ENCODE data around the gene MYBPH. TPM values are rescaled to one million over a fixed set of nuclear protein-coding genes. Genes with fewer than 3 reads are reported as not detected.
A peak's percentile ranks its signal among the peaks of the same experiment; 100 is the strongest.

Gene MYBPH
- total and polyA plus RNA-seq, 2 donors (not counting 3 experiments of a cell fraction or from before 2014, with no cell fraction given) = not detected

DNA sequence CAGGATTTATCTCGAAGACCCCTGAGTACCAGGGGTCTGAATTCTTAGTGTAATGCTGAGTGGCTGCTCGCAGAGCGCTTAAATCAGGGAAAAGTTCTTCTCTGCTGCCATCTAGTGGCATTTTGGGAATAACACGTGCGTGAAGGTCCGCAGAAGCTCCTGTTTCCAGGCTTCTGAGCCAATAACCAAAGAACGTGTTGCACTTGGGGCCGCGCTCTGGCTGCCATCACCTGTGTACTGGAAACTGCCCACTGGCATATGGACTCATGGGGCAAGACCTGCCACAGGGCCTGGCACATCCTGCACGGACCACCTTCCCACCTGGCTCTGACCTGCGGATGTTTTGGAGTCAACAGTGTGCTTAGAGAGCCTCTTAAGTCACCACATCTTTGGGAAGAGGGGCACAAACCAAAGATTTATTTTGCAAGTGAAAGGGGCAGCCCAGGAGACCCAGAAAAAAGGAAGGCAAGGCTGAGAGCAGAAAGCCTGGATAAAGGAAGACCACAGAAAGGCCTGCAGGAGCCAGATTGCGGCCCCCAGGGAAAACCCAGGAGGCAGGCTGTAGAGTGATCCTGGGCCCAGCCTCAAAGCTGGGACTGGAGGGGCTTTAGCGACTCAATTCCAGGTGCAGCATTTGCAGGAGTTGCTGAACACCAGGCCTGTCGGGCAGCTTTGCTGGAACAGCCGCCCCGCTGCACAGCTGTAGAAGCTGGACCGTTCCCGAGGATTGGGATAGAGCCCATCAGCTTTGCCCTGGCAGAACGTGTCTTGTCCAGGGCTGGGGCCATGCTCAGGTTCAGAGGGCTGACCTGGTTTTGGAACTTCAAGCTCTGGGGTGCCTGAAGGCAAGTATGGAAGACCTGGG, 40.9 kb upstream of the MYBPH start:
- ChIA-PET CTCF (interaction anchor here (0.6 to 8.7 kb wide), 54 partner anchors 9 to 211 kb away, joined by 3 to 363 read pairs (median 7); partner anchors contain the start of genes ADORA1, CHIT1, MYOG and PPFIA4), POLR2A (interaction anchor here (1.0 to 1.1 kb wide), 2 partner anchors 98 to 177 kb away, joined by 3 read pairs; no protein-coding TSS in a partner anchor)
- dilution Hi-C loops (cut with MboI; ENCODE audit: extremely low pct_ligation_motif_present, low sequenced_read_pairs) (no loop called here), intact Hi-C loops (cut with micrococcal nuclease) (loop anchor here (1.0 kb wide), 3 partner anchors 44 to 177 kb away; no protein-coding TSS in a partner anchor)
- no peak overlapping the region for H2AFZ ChIP-seq (ENCODE audit: low read depth, low read length)
- H3K27ac ChIP-seq (ENCODE audit: insufficient read depth, low read depth, low read length) = no peak overlapping the region
- H3K9ac ChIP-seq (replicated peaks; ENCODE audit: extremely low read depth, insufficient read depth, low read length) = no peak overlapping the region
- H3K79me2 ChIP-seq (ENCODE audit: control insufficient read depth, insufficient read depth, low read length) = no peaks in the 10 kb centered on the region
- no peaks in the 10 kb centered on the region for H3K9me1 ChIP-seq (replicated peaks; ENCODE audit: control insufficient read depth, extremely low read depth, insufficient read depth, low read length)
- no TSS peak for BruUV-seq (replicated peaks)
- H3K36me3 ChIP-seq (ENCODE audit: control insufficient read depth in 2 of 2, extremely low read depth in 1 of 2, insufficient read depth in 2 of 2, low read length in 2 of 2) = no peaks in the 10 kb centered on the region
- H3K27me3 ChIP-seq (ENCODE audit: control insufficient read depth in 2 of 2, insufficient read depth in 2 of 2, low read length in 2 of 2) = peaks cover 1 to 6% of the 10 kb centered on the region in 2 experiments
- FAIRE-seq (peak; percentile 83), DNase-seq (ENCODE audit: low read depth, low spot score) (peak; percentile 74)
- H3K4me2 ChIP-seq (ENCODE audit: insufficient read depth, low read length) = no peak overlapping the region
- H4K20me1 ChIP-seq (replicated peaks; ENCODE audit: control insufficient read depth, extremely low read depth, insufficient read depth, low read length) = no peaks in the 10 kb centered on the region
- no peaks in the 10 kb centered on the region for H3K4me1 ChIP-seq (ENCODE audit: control insufficient read depth, extremely low read depth, insufficient read depth, low read length)
- H3K9me3 ChIP-seq (replicated peaks; ENCODE audit: control insufficient read depth, insufficient read depth, low read length) = no peaks in the 10 kb centered on the region
- TF ChIP-seq, protein P1, sequence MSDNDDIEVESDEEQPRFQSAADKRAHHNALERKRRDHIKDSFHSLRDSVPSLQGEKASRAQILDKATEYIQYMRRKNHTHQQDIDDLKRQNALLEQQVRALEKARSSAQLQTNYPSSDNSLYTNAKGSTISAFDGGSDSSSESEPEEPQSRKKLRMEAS (IDR thresholded peaks at IDR 0.05; ENCODE audit: insufficient read depth, insufficient read length) = peak; percentile 91
- TF ChIP-seq, protein P2, sequence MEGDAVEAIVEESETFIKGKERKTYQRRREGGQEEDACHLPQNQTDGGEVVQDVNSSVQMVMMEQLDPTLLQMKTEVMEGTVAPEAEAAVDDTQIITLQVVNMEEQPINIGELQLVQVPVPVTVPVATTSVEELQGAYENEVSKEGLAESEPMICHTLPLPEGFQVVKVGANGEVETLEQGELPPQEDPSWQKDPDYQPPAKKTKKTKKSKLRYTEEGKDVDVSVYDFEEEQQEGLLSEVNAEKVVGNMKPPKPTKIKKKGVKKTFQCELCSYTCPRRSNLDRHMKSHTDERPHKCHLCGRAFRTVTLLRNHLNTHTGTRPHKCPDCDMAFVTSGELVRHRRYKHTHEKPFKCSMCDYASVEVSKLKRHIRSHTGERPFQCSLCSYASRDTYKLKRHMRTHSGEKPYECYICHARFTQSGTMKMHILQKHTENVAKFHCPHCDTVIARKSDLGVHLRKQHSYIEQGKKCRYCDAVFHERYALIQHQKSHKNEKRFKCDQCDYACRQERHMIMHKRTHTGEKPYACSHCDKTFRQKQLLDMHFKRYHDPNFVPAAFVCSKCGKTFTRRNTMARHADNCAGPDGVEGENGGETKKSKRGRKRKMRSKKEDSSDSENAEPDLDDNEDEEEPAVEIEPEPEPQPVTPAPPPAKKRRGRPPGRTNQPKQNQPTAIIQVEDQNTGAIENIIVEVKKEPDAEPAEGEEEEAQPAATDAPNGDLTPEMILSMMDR (IDR thresholded peaks at IDR 0.05; ENCODE audit: extremely low read depth in 1 of 2, insufficient read depth in 1 of 2, low read depth in 1 of 2, low read length in 2 of 2) = peak; percentile 61 to 68
- TF ChIP-seq GATA2 (IDR thresholded peaks at IDR 0.05; ENCODE audit: insufficient read depth, insufficient read length, low read depth, low read length) = no peak
- no peak for TF ChIP-seq POLR2AphosphoS5 (IDR thresholded peaks at IDR 0.05; ENCODE audit: insufficient read depth, low read depth, low read length)
- no peak for TF ChIP-seq EZH2 (IDR thresholded peaks at IDR 0.05; ENCODE audit: borderline replicate concordance, low read depth, low read length, severe bottlenecking)
- H3K4me3 ChIP-seq (replicated peaks in 1 of 3; ENCODE audit: insufficient read depth in 1 of 3, low read depth in 1 of 3, low read length in 3 of 3) = no peak overlapping the region

Data from endothelial cell of umbilical vein (primary cell).